HepG2 (cell line): Measurements from ENCODE around the gene CCNB1IP1. TPM values are rescaled to one million over a fixed set of nuclear protein-coding genes. Genes with fewer than 3 reads are reported as not detected.
A peak's percentile ranks its signal among the peaks of the same experiment; 100 is the strongest.

Experiments used
- ADNP ChIP-seq: sonication (generic); formaldehyde crosslinking; IDR thresholded peaks from 2 replicates; pipeline ENCODE4 v1.4.0; 2020; ENCODE audit warnings: missing genetic modification reagents
- ARID4A ChIP-seq: sonication (generic); formaldehyde crosslinking; IDR thresholded peaks from 2 replicates; pipeline ENCODE4 v1.5.0; 2020; ENCODE audit warnings: mild to moderate bottlenecking, missing genetic modification reagents, borderline replicate concordance
- BRCA1 ChIP-seq: sonication (generic); formaldehyde crosslinking; IDR thresholded peaks from 2 replicates; pipeline ENCODE4 v1.4.0; 2020; ENCODE audit warnings: missing genetic modification reagents
- MIER2 ChIP-seq: IDR thresholded peaks from 2 replicates; pipeline ENCODE4 v1.6.1; 2016; ENCODE audit warnings: missing biosample characterization, missing genetic modification reagents
- MYNN ChIP-seq: sonication (generic); formaldehyde crosslinking; IDR thresholded peaks from 2 replicates; pipeline ENCODE4 v1.4.0; 2020; ENCODE audit warnings: mild to moderate bottlenecking, low read depth, missing genetic modification reagents
- NRL ChIP-seq: sonication (generic); formaldehyde crosslinking; IDR thresholded peaks from 2 replicates; pipeline ENCODE4 v1.5.0; 2020; ENCODE audit warnings: missing genetic modification reagents, mild to moderate bottlenecking, moderate library complexity, borderline replicate concordance
- PHF20 ChIP-seq: sonication (generic); formaldehyde crosslinking; IDR thresholded peaks from 2 replicates; pipeline ENCODE4 v1.5.0; 2020; ENCODE audit warnings: mild to moderate bottlenecking, missing genetic modification reagents
- REXO4 ChIP-seq: sonication (generic); formaldehyde crosslinking; IDR thresholded peaks from 2 replicates; pipeline ENCODE4 v1.8.0; 2022; ENCODE audit warnings: missing genetic modification reagents, mild to moderate bottlenecking, borderline replicate concordance
- SRSF9 ChIP-seq: fragments of 200-400 bp; formaldehyde crosslinking; IDR thresholded peaks from 2 replicates; pipeline ENCODE4 v1.6.1; 2018; ENCODE audit warnings: borderline replicate concordance, mild to moderate bottlenecking, low read depth, low read length; ENCODE audit not compliant: insufficient read depth, poor library complexity, severe bottlenecking
- ZNF12 ChIP-seq: sonication (generic); formaldehyde crosslinking; IDR thresholded peaks from 2 replicates; pipeline ENCODE4 v1.5.0; 2020; ENCODE audit warnings: missing genetic modification reagents
- ZNF20 ChIP-seq: sonication (generic); formaldehyde crosslinking; IDR thresholded peaks from 2 replicates; pipeline ENCODE4 v1.4.0; 2020; ENCODE audit warnings: mild to moderate bottlenecking, moderate library complexity, missing genetic modification reagents
- ZNF547 ChIP-seq: sonication (generic); formaldehyde crosslinking; IDR thresholded peaks from 2 replicates; pipeline ENCODE4 v1.5.1; 2020; ENCODE audit warnings: mild to moderate bottlenecking, missing genetic modification reagents
- ZNF710 ChIP-seq: sonication (generic); formaldehyde crosslinking; IDR thresholded peaks from 2 replicates; pipeline ENCODE4 v1.5.0; 2020; ENCODE audit warnings: mild to moderate bottlenecking, missing genetic modification reagents, borderline replicate concordance
- polyA plus RNA-seq, 8 experiments: library from polyadenylated mRNA; depleted of rRNA in 3 of 8; stranded (reverse) in 7 of 8; unstranded in 1 of 8; fragments of >200 nt; fragmentation: Illumina TruSeq in 4 of 8; extraction: Trizol in 4 of 8; gene quantifications; 2 replicates each; pipeline versions ENCODE4 v1.2.1 to v1.2.3, GENCODE V29; 2011 to 2016; ENCODE audit warnings: low read depth in 4 of 8, missing spikeins in 1 of 8, mixed read lengths in 1 of 8; ENCODE audit not compliant: insufficient read depth in 1 of 8
- total RNA-seq, 5 experiments: library from RNA; depleted of rRNA; stranded (reverse); fragments of >200 nt; fragmentation: Illumina TruSeq; extraction: Trizol; gene quantifications; 2 replicates each; pipeline ENCODE4 v1.2.3, GENCODE V29; 2016; ENCODE audit warnings: low read depth in 1 of 5

CCNB1IP1 gene
- total and polyA plus RNA-seq, 2 of the 13 experiments (the other 11 are each of a cell fraction or from before 2014, with no cell fraction given): 98.3 to 125 TPM

DNA sequence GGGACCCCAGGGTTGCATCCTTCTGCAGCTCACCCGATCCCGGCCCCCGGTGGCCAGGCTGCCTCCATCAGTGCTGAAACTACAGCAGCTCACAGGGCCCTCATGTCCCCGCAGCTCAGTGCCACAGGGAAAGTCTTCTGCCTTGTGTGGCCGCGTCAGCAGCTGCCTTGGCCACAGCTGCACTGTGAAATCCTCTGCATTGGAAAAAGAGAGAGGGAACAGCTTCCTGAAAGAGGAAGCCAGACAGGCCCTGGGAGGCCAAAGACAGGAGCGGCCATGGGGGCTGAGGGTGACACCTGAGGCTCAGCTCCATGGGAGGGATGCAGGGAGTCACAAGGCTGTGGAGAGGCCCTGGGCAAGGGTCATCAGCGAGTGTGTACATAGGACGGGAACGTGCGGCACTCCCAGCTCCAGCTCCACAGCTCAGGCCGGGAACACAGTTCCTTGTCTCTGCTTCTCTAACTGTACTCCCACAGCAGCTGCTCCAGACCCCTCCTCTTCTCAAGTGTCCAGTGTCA, 43.1 kb upstream of the CCNB1IP1 start (continued):
- TF ChIP-seq REXO4 (CRISPR knock-in tag): no peak
- TF ChIP-seq ZNF12 (CRISPR knock-in tag): no peak
- TF ChIP-seq PHF20 (CRISPR knock-in tag): no peak
- TF ChIP-seq SRSF9: no peak
- no peak for TF ChIP-seq MIER2 (CRISPR knock-in tag)
- no peak for TF ChIP-seq MYNN (CRISPR knock-in tag)
- TF ChIP-seq ZNF710 (CRISPR knock-in tag): no peak
- TF ChIP-seq BRCA1 (CRISPR knock-in tag): no peak
- TF ChIP-seq NRL (CRISPR knock-in tag): peak; percentile 60
- TF ChIP-seq ZNF547 (CRISPR knock-in tag): peak; percentile 76
- no peak for TF ChIP-seq ZNF20 (CRISPR knock-in tag)
- no peak for TF ChIP-seq ADNP
- TF ChIP-seq ARID4A (CRISPR knock-in tag): peak; percentile 63
- TF ChIP-seq, all 625 proteins: peak for 163
